ENCODE measurements around the gene SLC28A1.
"Not testable (repeated sequence)": the region's sequence is repeated elsewhere in the genome, so short reads cannot be mapped to it uniquely, and the experiment has no call there.

The SLC28A1 gene

GRCh38 chr15:84863565-84864443 lies 20.7 kb upstream of the SLC28A1 start:
- DNase-seq: no peak

DNA sequence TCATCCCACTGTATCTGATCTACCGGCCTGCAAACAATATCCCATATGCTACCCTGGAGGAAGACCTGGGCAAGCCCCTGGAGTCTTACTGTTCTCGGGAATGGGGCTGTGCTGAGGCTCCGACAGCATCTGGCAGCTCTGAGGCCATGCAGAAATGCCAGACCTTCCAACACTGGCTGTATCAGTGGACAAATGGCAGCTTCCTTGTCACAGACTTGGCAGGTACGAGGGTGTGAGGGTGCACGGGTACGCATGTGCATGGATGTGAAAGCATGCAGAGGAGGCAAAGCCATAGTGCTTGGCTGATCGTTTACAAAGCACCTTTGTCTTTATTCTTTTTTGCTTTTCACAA lies 20.0 kb upstream of the SLC28A1 start:
- no peak for DNase-seq

DNA sequence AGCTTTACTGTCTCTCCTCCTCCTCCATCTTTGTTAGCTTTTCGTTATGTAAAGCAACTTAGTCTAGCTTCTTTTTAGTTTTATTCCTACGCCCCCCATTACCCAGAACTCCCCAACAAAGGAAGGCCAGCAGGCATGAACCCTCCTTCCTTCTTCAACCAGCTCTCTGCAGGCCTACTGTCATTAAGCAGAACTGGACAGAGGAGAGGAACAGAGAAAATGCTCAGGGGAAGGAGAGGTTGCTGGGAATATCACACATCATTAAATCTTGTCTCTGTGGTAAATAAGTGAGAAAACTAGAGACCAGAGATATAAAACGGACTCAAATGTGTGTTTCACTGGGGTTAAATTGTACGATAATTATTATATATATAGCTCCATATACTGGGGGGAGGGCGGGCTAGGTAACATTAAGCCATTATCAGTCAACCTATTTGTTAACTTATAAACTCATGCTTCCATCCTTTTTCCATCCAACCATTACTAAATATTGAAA lies 19.3 kb upstream of the SLC28A1 start:
- no peak for DNase-seq

- no peak for DNase-seq
These were observed 16.2 kb upstream of the SLC28A1 start for GRCh38 chr15:84868037-84868880.

GRCh38 chr15:84869510-84869909 lies 15.0 kb upstream of the SLC28A1 start:
- no peak for DNase-seq

- no peak for DNase-seq
These were observed 13.0 kb upstream of the SLC28A1 start for GRCh38 chr15:84871428-84871985.

DNA sequence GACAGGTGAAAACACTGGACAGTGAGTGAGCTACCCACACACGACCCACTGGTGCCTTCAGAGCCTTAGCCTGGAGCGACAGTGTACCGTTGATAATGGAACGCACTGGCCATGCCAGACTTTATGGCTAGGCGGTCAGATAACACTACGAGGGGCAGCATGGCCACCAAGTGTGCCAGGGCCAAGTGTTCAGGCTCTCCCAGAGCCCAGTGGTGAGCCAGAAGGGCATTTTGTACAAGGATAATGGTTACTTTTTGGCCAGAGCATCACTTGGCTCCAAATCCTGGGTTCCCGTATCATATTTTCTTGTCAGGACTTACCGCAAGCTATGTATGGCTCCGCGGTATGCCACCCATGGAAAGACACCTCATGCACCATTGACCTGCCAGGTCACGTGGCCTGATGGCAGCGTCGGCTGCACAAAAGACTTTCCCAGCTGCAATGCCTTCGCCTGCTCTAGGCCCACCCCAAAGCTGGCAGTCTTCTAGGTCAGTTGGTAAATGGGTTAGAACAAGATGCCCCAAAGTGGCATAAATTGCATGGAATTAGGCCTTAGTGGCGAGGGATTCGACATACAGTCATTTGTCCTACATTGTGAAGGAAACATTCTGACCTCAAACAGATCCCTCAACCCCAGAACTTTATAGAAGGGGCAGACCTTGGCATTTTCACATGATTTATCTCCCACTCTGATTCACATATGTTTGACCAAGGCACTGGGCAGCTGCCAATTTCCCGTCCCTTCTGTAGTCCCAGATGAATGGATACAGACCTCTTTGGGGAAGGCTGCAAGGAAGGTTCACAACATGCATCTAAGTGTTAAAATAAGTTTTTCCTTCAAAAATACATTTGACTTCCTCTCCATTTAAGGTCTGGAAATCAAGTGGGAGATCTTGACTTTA lies 12.2 kb upstream of the SLC28A1 start:
- DNase-seq: no peak

DNA sequence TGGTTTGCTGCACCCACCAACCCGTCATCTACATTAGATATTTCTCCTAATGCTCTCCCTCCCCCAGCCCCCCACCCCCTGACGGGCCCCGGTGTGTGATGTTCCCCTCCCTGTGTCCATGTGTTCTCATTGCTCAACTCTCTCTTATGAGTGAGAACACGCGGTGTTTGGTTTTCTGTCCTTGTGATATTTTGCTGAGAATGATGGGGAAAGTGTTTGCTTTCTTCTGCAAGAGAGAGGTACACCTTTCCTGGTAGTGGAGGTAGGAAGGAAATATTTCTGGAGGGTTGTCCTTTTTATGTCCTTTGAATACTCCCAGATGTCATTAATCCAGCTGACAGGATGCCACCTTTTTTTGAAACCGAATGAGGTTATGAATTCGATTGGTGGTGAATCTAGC lies 10.5 kb upstream of the SLC28A1 start:
- no peak for DNase-seq

- no peak for DNase-seq
These were observed 9.3 kb upstream of the SLC28A1 start for GRCh38 chr15:84874981-84875699.

DNA sequence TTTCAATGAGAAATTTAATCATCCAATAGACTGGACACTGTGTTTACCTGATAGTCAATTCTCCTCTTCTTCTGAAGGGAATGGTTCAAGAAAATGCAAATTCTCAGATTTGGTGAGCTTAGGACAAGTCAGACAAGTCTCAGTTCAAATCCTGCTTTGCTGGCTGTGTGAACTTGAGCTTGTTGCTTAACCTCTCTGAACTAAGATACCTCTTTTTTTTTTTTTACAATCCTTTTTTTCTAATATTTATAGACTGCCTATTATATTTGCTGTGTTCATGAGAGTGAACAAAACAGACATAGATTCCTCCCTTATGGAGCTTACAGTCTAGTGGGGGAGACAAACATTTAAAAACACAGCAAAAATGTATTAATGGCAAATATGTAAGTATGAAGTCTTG lies 8.2 kb upstream of the SLC28A1 start:
- DNase-seq: no peak

DNA sequence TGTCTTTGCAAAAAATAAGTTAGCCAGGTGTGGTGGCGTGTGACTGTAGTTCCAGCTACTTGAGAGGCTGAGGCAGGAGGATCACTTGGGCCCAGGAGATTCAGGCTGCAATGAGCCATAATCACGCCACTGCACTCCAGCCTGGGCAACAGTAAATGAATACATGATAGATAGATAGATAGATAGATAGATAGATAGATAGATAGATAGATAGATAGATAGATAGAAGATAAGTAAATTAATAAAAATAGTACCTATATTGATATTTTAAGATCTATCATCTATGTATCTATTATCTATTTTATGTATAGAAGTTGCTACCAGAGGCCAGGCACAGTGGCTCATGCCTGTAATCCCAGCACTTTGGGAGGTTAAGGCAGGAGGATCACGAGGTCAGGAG lies 6.8 kb upstream of the SLC28A1 start:
- not testable (repeated sequence) for DNase-seq

GRCh38 chr15:84878504-84878903 lies 6.0 kb upstream of the SLC28A1 start:
- peak; percentile 48 for DNase-seq

DNA sequence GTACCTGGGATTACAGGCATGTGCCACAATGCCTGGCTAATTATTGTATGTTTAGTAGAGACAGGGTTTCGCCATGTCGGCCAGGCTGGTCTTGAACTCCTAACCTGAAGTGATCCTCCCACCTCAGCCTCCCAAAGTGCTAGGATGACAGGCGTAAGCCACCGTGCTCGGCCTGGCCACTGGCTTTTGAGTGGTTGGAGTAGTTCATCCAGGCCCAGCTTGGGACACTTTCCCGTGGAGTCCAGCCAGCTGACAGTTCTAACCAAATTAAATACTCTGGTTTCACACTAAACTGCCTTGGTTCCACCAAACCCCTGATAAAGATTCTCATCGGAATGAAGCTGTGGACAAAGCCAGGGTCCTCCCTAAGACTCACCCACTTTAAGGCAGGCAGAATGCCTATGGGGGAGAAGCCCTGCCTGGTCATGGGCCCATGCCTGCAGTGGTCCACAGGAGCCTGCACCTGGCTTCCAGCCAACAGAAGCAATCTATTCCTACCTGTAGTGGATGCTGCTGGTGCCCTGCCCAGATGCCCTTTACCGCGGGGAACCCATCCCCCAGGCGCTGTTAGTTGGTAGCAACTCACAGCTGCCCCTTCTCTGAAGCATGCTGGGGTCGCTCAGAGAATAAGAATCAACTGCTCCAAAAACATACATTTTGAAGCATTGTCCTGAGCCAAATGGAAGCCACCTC lies 5.2 kb upstream of the SLC28A1 start:
- DNase-seq: no peak

DNA sequence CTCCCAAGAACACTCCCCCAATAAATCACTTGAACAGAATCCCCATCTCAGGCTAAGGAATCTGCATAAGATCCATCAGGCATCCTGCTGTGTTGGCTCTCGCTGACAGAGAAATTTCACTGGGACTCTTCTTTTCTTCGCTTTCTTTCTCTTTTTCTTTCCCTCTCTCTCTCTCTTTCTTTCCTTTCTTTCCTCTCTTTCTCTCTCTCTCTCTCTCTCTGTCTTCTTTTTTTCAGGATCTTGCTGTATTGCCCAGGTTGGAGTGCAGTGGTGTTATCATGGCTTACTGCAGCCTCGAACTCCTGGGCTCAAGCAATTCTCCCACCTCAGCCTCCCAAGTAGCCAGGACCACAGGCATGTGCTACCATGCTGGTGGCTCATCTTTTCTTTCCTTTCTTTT lies 4.5 kb upstream of the SLC28A1 start:
- no peak for DNase-seq

DNA sequence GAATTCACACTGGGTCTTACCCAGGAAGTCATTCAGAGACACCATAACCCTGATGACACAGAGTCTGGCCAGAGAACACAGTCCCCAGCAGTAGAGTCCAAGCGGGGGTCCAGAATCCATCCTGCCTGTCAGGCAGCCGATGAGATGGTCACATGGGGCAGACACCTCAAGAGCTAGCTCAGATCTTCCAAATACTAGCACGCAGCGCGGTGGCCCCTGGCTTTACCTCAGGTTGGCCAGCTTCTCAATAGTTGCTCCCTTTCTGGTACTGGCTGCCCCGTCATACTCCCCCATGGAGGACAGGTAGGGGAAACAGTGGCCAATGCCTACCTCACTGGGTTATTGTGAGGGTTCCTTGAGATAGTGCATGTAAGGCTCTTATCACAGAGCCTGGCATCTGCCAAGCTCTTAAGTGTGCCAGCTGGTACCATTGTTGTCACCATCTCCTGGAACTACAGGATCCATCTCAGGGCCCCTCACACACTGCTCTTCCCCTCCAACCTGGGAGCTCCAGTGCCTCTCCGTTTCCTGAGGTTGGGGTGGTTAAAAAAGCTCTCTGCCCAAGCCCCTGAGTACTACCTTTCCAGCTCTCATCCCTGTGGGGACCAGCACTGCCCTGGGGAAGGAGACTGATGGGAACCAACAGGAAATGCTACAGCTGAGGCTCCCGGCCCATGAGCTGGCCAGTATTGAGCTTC lies 3.5 kb upstream of the SLC28A1 start:
- no peak for DNase-seq

DNA sequence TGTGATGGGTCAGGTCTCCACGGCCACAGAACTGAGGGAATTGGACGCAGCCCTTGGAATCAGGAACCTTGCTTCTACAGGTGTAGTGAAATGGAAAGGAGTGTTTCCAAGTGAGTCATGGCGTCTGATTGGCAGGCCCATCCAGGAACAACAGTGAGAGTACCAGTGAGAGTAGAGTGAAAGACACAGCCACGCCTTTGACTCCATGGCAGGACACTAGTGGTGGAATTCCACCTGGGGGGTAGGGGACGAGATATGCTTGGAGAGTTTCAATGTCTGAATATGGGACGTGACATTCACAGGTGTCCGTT lies 3.0 kb upstream of the SLC28A1 start:
- no peak for DNase-seq

DNA sequence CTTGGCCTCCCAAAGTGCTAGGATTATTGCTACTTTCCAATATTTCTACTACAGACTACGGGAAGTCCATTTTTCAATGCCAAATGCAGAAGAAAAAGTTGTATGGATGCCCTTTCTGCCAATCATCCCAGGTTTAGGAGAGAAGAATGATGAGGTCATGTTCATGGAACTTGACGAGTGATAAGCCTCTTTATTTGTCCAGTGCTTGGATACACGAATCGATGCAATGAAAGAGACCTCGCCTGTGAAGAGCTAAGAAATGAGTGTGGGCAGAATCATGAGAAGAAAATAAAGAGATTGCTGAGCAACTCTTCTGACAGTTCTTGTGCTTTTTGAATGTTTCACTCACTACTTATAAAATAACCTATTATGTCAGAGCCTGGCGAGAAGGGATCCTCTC lies 996 bp upstream of the SLC28A1 start:
- DNase-seq: no peak

- DNase-seq: no peak
These were observed 1.3 kb downstream of the SLC28A1 start for GRCh38 chr15:84885801-84886200.

GRCh38 chr15:84886211-84886983 lies 1.9 kb downstream of the SLC28A1 start:
- DNase-seq: no peak

DNA sequence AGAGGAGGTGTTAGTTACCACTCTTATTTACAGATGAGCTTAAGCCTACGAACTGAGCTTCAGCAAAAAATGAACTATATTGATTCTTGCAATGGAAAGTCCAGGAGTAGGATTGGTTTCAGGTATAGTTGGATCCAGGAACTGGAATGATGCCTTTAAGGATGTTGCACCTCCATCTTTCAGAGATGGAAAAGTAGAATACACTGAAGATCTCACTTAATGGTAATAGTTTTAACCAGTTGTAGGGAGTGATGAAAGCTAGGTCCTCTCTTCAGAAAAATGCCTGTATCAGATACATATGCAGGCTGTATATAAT lies 2.5 kb downstream of the SLC28A1 start:
- DNase-seq: no peak
